Adrenal gland (tissue), 5 donors: ENCODE data around the gene SLC2A2.

ENCODE experiments used
- CTCF ChIP-seq, 6 experiments: fragments of 450-650 bp in 4 of 6; fragments of 200-600 bp in 2 of 6; sonication (generic) in 1 of 6; IDR thresholded peaks; 1 replicate in 5 of 6; 2 replicates in 1 of 6; pipeline versions ENCODE4 v1.5.1 to v1.8.0; 2016 to 2021; ENCODE audit warnings: antibody characterized with exemption in 6 of 6, mild to moderate bottlenecking in 2 of 6, moderate library complexity in 1 of 6
- POLR2A ChIP-seq, 2 donors: fragments of 450-650 bp; IDR thresholded peaks; one replicate each; pipeline ENCODE4 v1.6.1; 2017; ENCODE audit warnings: antibody characterized with exemption in 2 of 2, mild to moderate bottlenecking in 2 of 2, moderate library complexity in 1 of 2
- donor health status: DM: no; HTN: no; CAD: no.

- TF ChIP-seq CTCF (IDR thresholded peaks at IDR 0.05) = no peak
- no peak for TF ChIP-seq POLR2A (IDR thresholded peaks at IDR 0.05)
Observed at GRCh38 chr3:170976190-170976519, 50.4 kb downstream of the SLC2A2 start.
